Activated CD8-positive, alpha-beta memory T cell treated with anti-CD3 and anti-CD28 coated beads for 24 hours (primary cell): ENCODE results near the gene ZP3.
"Not testable (repeated sequence)": the region's sequence is repeated elsewhere in the genome, so short reads cannot be mapped to it uniquely, and the experiment has no call there.

Experiments used
- DNase-seq: peaks from one replicate; pipeline ENCODE4 v3.0.0-alpha.2; 2020

ZP3 gene

GRCh38 chr7:76424413-76425111, at the start of gene ZP3:
Gene ZP3 (plus strand): TSS chr7:76424950. CDS start chr7:76424965, 15 bp downstream.
- no peak for DNase-seq

- DNase-seq = no peak
Observed at GRCh38 chr7:76375251-76375650, 49.5 kb upstream of the ZP3 start.

- DNase-seq = no peak
Observed at GRCh38 chr7:76377186-76377918, 47.4 kb upstream of the ZP3 start.

GRCh38 chr7:76380623-76380966, 44.2 kb upstream of the ZP3 start:
- no peak for DNase-seq

- DNase-seq = no peak
Observed at GRCh38 chr7:76381814-76382213, 42.9 kb upstream of the ZP3 start.

GRCh38 chr7:76383089-76383944, 41.4 kb upstream of the ZP3 start:
- no peak for DNase-seq

GRCh38 chr7:76386691-76387260, 38.0 kb upstream of the ZP3 start:
- no peak for DNase-seq

GRCh38 chr7:76387789-76388188, 37.0 kb upstream of the ZP3 start:
- DNase-seq = not testable (repeated sequence)

- no peak for DNase-seq
Observed at GRCh38 chr7:76390092-76390491, 34.7 kb upstream of the ZP3 start.

GRCh38 chr7:76392531-76393115, 32.1 kb upstream of the ZP3 start:
- DNase-seq = no peak

GRCh38 chr7:76393116-76394031, 31.4 kb upstream of the ZP3 start:
- peak; percentile 97 for DNase-seq

GRCh38 chr7:76394957-76395356, 29.8 kb upstream of the ZP3 start:
- no peak for DNase-seq

GRCh38 chr7:76395605-76395964, 29.2 kb upstream of the ZP3 start:
- not testable (repeated sequence) for DNase-seq

- DNase-seq = no peak
Observed at GRCh38 chr7:76395965-76396726, 28.6 kb upstream of the ZP3 start.

- no peak for DNase-seq
Observed at GRCh38 chr7:76396864-76397263, 27.9 kb upstream of the ZP3 start.

GRCh38 chr7:76397409-76398183, 27.2 kb upstream of the ZP3 start:
- DNase-seq = peak; percentile 93

- no peak for DNase-seq
Observed at GRCh38 chr7:76400248-76400647, 24.5 kb upstream of the ZP3 start.

- DNase-seq = not testable (repeated sequence)
Observed at GRCh38 chr7:76403097-76403496, 21.7 kb upstream of the ZP3 start.

- no peak for DNase-seq
Observed at GRCh38 chr7:76403780-76404494, 20.8 kb upstream of the ZP3 start.

GRCh38 chr7:76405738-76406137, 19.0 kb upstream of the ZP3 start:
- DNase-seq = no peak
